PFSK-1 (cell line): ENCODE measurements around the gene COPB1.

ENCODE experiments used
- FOXP2 ChIP-seq: optimal IDR thresholded peaks from 2 replicates; pipeline ENCODE3; 2011; ENCODE audit warnings: borderline replicate concordance, control low read depth, inconsistent platforms; ENCODE audit not compliant: insufficient read depth; ENCODE audit errors: extremely low read length, extremely low read depth
- POLR2AphosphoS5 ChIP-seq: IDR thresholded peaks from 2 replicates; pipeline ENCODE4 v1.6.1; 2012; ENCODE audit warnings: low read depth, mild to moderate bottlenecking, control low read depth, low read length, moderate library complexity
- REST ChIP-seq, 2 experiments: IDR thresholded peaks; 2 replicates each; pipeline versions ENCODE4 v1.6.1 to v1.8.0; 2011 to 2012; ENCODE audit warnings: low read depth in 2 of 2, low read length in 2 of 2, control low read depth in 1 of 2, inconsistent platforms in 1 of 2, mild to moderate bottlenecking in 1 of 2, moderate library complexity in 1 of 2; ENCODE audit not compliant: insufficient read depth in 1 of 2
- SIN3A ChIP-seq: IDR thresholded peaks from 2 replicates; pipeline ENCODE4 v1.6.1; 2012; ENCODE audit warnings: mild to moderate bottlenecking, low read length, moderate library complexity, borderline replicate concordance; ENCODE audit not compliant: insufficient read depth
- TAF1 ChIP-seq: IDR thresholded peaks from 2 replicates; pipeline ENCODE4 v1.6.1; 2012; ENCODE audit warnings: low read length, control low read depth, borderline replicate concordance; ENCODE audit not compliant: insufficient read depth

Gene COPB1

GRCh38 chr11:14506532-14506931, 6.9 kb upstream of the COPB1 start:
- TF ChIP-seq POLR2AphosphoS5 (no peak), SIN3A (no peak), TAF1 (no peak), FOXP2 (no peak), REST (IDR thresholded peaks at IDR 0.05; ENCODE audit: insufficient read depth in 1 of 2, low read depth in 2 of 2, low read length in 2 of 2) (no peak)

GRCh38 chr11:14503023-14503422, 3.4 kb upstream of the COPB1 start:
- TF ChIP-seq FOXP2: no peak
- TF ChIP-seq POLR2AphosphoS5: peak; percentile 33; the same call in 1 of the 2 replicates

GRCh38 chr11:14502039-14502438, 2.4 kb upstream of the COPB1 start:
- TF ChIP-seq SIN3A (no peak), FOXP2 (no peak)

- TF ChIP-seq POLR2AphosphoS5 (no peak; the same call in 1 of the 2 replicates), SIN3A (no peak), TAF1 (no peak), REST (IDR thresholded peaks at IDR 0.05; ENCODE audit: insufficient read depth in 1 of 2, low read depth in 2 of 2, low read length in 2 of 2) (no peak)
Observed at GRCh38 chr11:14500181-14500651, 605 bp upstream of the COPB1 start.

GRCh38 chr11:14499178-14499559, 442 bp downstream of the COPB1 start:
- TF ChIP-seq TAF1 (no peak), FOXP2 (no peak), SIN3A (no peak), REST (IDR thresholded peaks at IDR 0.05; ENCODE audit: insufficient read depth in 1 of 2, low read depth in 2 of 2, low read length in 2 of 2) (no peak), POLR2AphosphoS5 (no peak)

- TF ChIP-seq TAF1 (no peak), FOXP2 (no peak), POLR2AphosphoS5 (no peak), SIN3A (no peak), REST (IDR thresholded peaks at IDR 0.05; ENCODE audit: insufficient read depth in 1 of 2, low read depth in 2 of 2, low read length in 2 of 2) (no peak)
Observed at GRCh38 chr11:14480716-14481115, 18.9 kb downstream of the COPB1 start.
